Activated naive CD8-positive, alpha-beta T cell treated with anti-CD3 and anti-CD28 coated beads, Interleukin-2, amount 50 U/mL, for 24 hours (primary cell): ENCODE data around the gene MYO1D.

Experiments used
- ATAC-seq: fragments of 150-1000 bp; cut with Tn5 transposase; one replicate; pipeline ENCODE4 v1.10.0; 2021
- DNase-seq: peaks from one replicate; pipeline ENCODE4 v3.0.0; 2021
- H3K27ac Mint-ChIP-seq: one replicate; pipeline ENCODE4 v1.8.0; 2021; ENCODE audit warnings: mild to moderate bottlenecking, mixed read lengths
- H3K27me3 Mint-ChIP-seq: one replicate; pipeline ENCODE4 v1.8.0; 2021; ENCODE audit warnings: mixed read lengths
- H3K36me3 Mint-ChIP-seq: one replicate; pipeline ENCODE4 v1.8.0; 2021; ENCODE audit warnings: low read depth, mixed read lengths
- H3K4me1 Mint-ChIP-seq: one replicate; pipeline ENCODE4 v1.8.0; 2021; ENCODE audit warnings: mixed read lengths
- H3K4me3 Mint-ChIP-seq: one replicate; pipeline ENCODE4 v1.8.0; 2021; ENCODE audit warnings: mild to moderate bottlenecking, moderate library complexity, mixed read lengths
- H3K9me3 Mint-ChIP-seq: one replicate; pipeline ENCODE4 v1.8.0; 2021; ENCODE audit warnings: mixed read lengths

The MYO1D gene

GRCh38 chr17:32877164-32877764 lies 340 bp upstream of the MYO1D start:
- peak overlapping the region; percentile 75 for H3K27ac Mint-ChIP-seq
- peak; percentile 96 for ATAC-seq
- DNase-seq: peak; percentile 93
- H3K27me3 Mint-ChIP-seq: peaks cover 6% of the 10 kb centered on the region
- H3K36me3 Mint-ChIP-seq: no peaks in the 10 kb centered on the region
- H3K4me3 Mint-ChIP-seq: peak overlapping the region; percentile 63
- peaks cover 19% of the 10 kb centered on the region for H3K4me1 Mint-ChIP-seq
- H3K9me3 Mint-ChIP-seq: no peaks in the 10 kb centered on the region

GRCh38 chr17:32875923-32876416 lies 954 bp downstream of the MYO1D start:
- peaks cover 8% of the 10 kb centered on the region for H3K27me3 Mint-ChIP-seq
- no peaks in the 10 kb centered on the region for H3K9me3 Mint-ChIP-seq
- H3K27ac Mint-ChIP-seq: peak overlapping the region; percentile 65
- ATAC-seq (no peak), DNase-seq (no peak)
- no peaks in the 10 kb centered on the region for H3K36me3 Mint-ChIP-seq
- H3K4me3 Mint-ChIP-seq: peak overlapping the region; percentile 79
- H3K4me1 Mint-ChIP-seq: peaks cover 15% of the 10 kb centered on the region

GRCh38 chr17:32875230-32875917 lies 1.6 kb downstream of the MYO1D start:
- Mint-ChIP-seq H3K27ac (no peak overlapping the region), H3K36me3 (no peaks in the 10 kb centered on the region), H3K27me3 (peaks cover 6% of the 10 kb centered on the region), H3K4me3 (peak overlapping the region; percentile 79), H3K9me3 (no peaks in the 10 kb centered on the region), H3K4me1 (peaks cover 15% of the 10 kb centered on the region)
- no peak for DNase-seq
- no peak for ATAC-seq

GRCh38 chr17:32873114-32873513 lies 3.8 kb downstream of the MYO1D start:
- Mint-ChIP-seq H3K27me3 (peaks cover 7% of the 10 kb centered on the region), H3K36me3 (no peaks in the 10 kb centered on the region), H3K4me1 (peaks cover 15% of the 10 kb centered on the region), H3K4me3 (no peak overlapping the region), H3K9me3 (no peaks in the 10 kb centered on the region), H3K27ac (no peak overlapping the region)
- DNase-seq (no peak), ATAC-seq (no peak)

GRCh38 chr17:32871746-32872145 lies 5.2 kb downstream of the MYO1D start:
- ATAC-seq: no peak
- peaks cover 9% of the 10 kb centered on the region for H3K4me1 Mint-ChIP-seq
- H3K36me3 Mint-ChIP-seq: no peaks in the 10 kb centered on the region
- no peak overlapping the region for H3K4me3 Mint-ChIP-seq
- no peaks in the 10 kb centered on the region for H3K9me3 Mint-ChIP-seq
- DNase-seq: no peak
- H3K27ac Mint-ChIP-seq: no peak overlapping the region
- peaks cover 7% of the 10 kb centered on the region for H3K27me3 Mint-ChIP-seq

- Mint-ChIP-seq H3K9me3 (no peaks in the 10 kb centered on the region), H3K27me3 (peaks cover 9% of the 10 kb centered on the region), H3K36me3 (no peaks in the 10 kb centered on the region), H3K4me3 (no peak overlapping the region), H3K27ac (no peak overlapping the region), H3K4me1 (peaks cover 6% of the 10 kb centered on the region)
- ATAC-seq (no peak), DNase-seq (no peak)
Observed at GRCh38 chr17:32870969-32871368, 6.0 kb downstream of the MYO1D start.

GRCh38 chr17:32870027-32870670 lies 6.8 kb downstream of the MYO1D start:
- Mint-ChIP-seq H3K27me3 (peaks cover 10% of the 10 kb centered on the region), H3K4me1 (peaks cover 2% of the 10 kb centered on the region), H3K9me3 (no peaks in the 10 kb centered on the region), H3K27ac (no peak overlapping the region), H3K36me3 (no peaks in the 10 kb centered on the region), H3K4me3 (no peak overlapping the region)
- DNase-seq (no peak), ATAC-seq (no peak)

GRCh38 chr17:32869345-32870026 lies 7.4 kb downstream of the MYO1D start:
- Mint-ChIP-seq H3K27ac (no peak overlapping the region), H3K4me3 (no peak overlapping the region), H3K4me1 (peaks cover 2% of the 10 kb centered on the region), H3K36me3 (no peaks in the 10 kb centered on the region), H3K9me3 (no peaks in the 10 kb centered on the region), H3K27me3 (peaks cover 11% of the 10 kb centered on the region)
- ATAC-seq (no peak), DNase-seq (no peak)

- Mint-ChIP-seq H3K4me1 (peaks cover 6% of the 10 kb centered on the region), H3K9me3 (no peaks in the 10 kb centered on the region), H3K36me3 (no peaks in the 10 kb centered on the region), H3K27ac (no peak overlapping the region), H3K27me3 (peaks cover 14% of the 10 kb centered on the region), H3K4me3 (no peak overlapping the region)
- ATAC-seq: no peak
- no peak for DNase-seq
Observed at GRCh38 chr17:32865141-32865540, 11.8 kb downstream of the MYO1D start.

GRCh38 chr17:32863559-32863958 lies 13.4 kb downstream of the MYO1D start:
- Mint-ChIP-seq H3K9me3 (no peaks in the 10 kb centered on the region), H3K36me3 (no peaks in the 10 kb centered on the region), H3K4me1 (peaks cover 9% of the 10 kb centered on the region), H3K4me3 (no peak overlapping the region), H3K27me3 (peaks cover 14% of the 10 kb centered on the region), H3K27ac (no peak overlapping the region)
- ATAC-seq (no peak), DNase-seq (no peak)

- ATAC-seq: no peak
Observed at GRCh38 chr17:32862940-32863339, 14.0 kb downstream of the MYO1D start.

GRCh38 chr17:32861981-32862380 lies 14.9 kb downstream of the MYO1D start:
- DNase-seq (no peak), ATAC-seq (no peak)
- Mint-ChIP-seq H3K36me3 (peaks cover 1% of the 10 kb centered on the region), H3K27me3 (peaks cover 13% of the 10 kb centered on the region), H3K9me3 (no peaks in the 10 kb centered on the region), H3K4me1 (peaks cover 9% of the 10 kb centered on the region), H3K4me3 (no peak overlapping the region), H3K27ac (no peak overlapping the region)

More at GRCh38 chr17:32862940-32863339, 14.0 kb downstream of the MYO1D start:
- H3K27ac Mint-ChIP-seq: no peak overlapping the region
- DNase-seq: no peak
- H3K4me1 Mint-ChIP-seq: peaks cover 9% of the 10 kb centered on the region
- H3K4me3 Mint-ChIP-seq: no peak overlapping the region
- H3K36me3 Mint-ChIP-seq: no peaks in the 10 kb centered on the region
- H3K27me3 Mint-ChIP-seq: peaks cover 11% of the 10 kb centered on the region
- H3K9me3 Mint-ChIP-seq: no peaks in the 10 kb centered on the region

- ATAC-seq (peak; percentile 89), DNase-seq (no peak)
- no peak overlapping the region for H3K4me3 Mint-ChIP-seq
- peaks cover 9% of the 10 kb centered on the region for H3K4me1 Mint-ChIP-seq
- H3K27ac Mint-ChIP-seq: no peak overlapping the region
- peaks cover 9% of the 10 kb centered on the region for H3K27me3 Mint-ChIP-seq
- H3K9me3 Mint-ChIP-seq: no peaks in the 10 kb centered on the region
- H3K36me3 Mint-ChIP-seq: peaks cover 1% of the 10 kb centered on the region
Observed at GRCh38 chr17:32859857-32860525, 16.9 kb downstream of the MYO1D start.

- no peaks in the 10 kb centered on the region for H3K9me3 Mint-ChIP-seq
- H3K4me1 Mint-ChIP-seq: peaks cover 8% of the 10 kb centered on the region
- H3K4me3 Mint-ChIP-seq: no peak overlapping the region
- H3K27me3 Mint-ChIP-seq: peaks cover 8% of the 10 kb centered on the region
- ATAC-seq (no peak), DNase-seq (no peak)
- no peak overlapping the region for H3K27ac Mint-ChIP-seq
- peaks cover 1% of the 10 kb centered on the region for H3K36me3 Mint-ChIP-seq
Observed at GRCh38 chr17:32855620-32856019, 21.3 kb downstream of the MYO1D start.
